OCI-LY7 (cell line): Measurements from ENCODE around the gene C17orf50.

ENCODE experiments used
- CTCF ChIP-seq: fragments of 200-600 bp; sonication (generic); conservative IDR thresholded peaks from 2 replicates; pipeline ENCODE4 v1.5.1; 2014; ENCODE audit warnings: mild to moderate bottlenecking, antibody characterized with exemption, low read length, moderate library complexity, mixed read lengths
- EZH2phosphoT487 ChIP-seq: fragments of 200-600 bp; sonication (generic); IDR thresholded peaks from 2 replicates; pipeline ENCODE4 v1.6.1; 2018; ENCODE audit warnings: low read depth, borderline replicate concordance, mild to moderate bottlenecking, mixed run types, antibody characterized with exemption, low read length, moderate library complexity, mixed read lengths

GRCh38 chr17:35732806-35733136 lies 27.9 kb upstream of the C17orf50 start:
- TF ChIP-seq CTCF (no peak), EZH2phosphoT487 (no peak)
